Activated T-helper 17 cell treated with anti-CD3 and anti-CD28 coated beads, Interleukin-2, amount 50 U/mL, for 72 hours (primary cell): ENCODE measurements around the gene RNU4-1. TPM values are rescaled to one million over a fixed set of nuclear protein-coding genes. Genes with fewer than 3 reads are reported as not detected.

Experiments used
- ATAC-seq: fragments of 150-1000 bp; cut with Tn5 transposase; replicated peaks from 2 replicates; pipeline ENCODE4 v1.10.0; 2021; ENCODE audit warnings: mild to moderate bottlenecking, moderate library complexity
- H3K27ac Mint-ChIP-seq: one replicate; pipeline ENCODE4 v1.8.0; 2022; ENCODE audit warnings: mixed read lengths
- H3K27me3 Mint-ChIP-seq: one replicate; pipeline ENCODE4 v1.8.0; 2022; ENCODE audit warnings: mixed read lengths
- H3K36me3 Mint-ChIP-seq: one replicate; pipeline ENCODE4 v1.8.0; 2022; ENCODE audit warnings: low read depth, mild to moderate bottlenecking, mixed read lengths
- H3K4me1 Mint-ChIP-seq: one replicate; pipeline ENCODE4 v1.8.0; 2022; ENCODE audit warnings: mixed read lengths
- H3K4me3 Mint-ChIP-seq: one replicate; pipeline ENCODE4 v1.8.0; 2022; ENCODE audit warnings: mild to moderate bottlenecking, mixed read lengths
- H3K9me3 Mint-ChIP-seq: one replicate; pipeline ENCODE4 v1.8.0; 2022; ENCODE audit warnings: mixed read lengths
- total RNA-seq, 2 donors: library from RNA; stranded (reverse); gene quantifications; one replicate each; pipeline ENCODE4 v1.2.3, GENCODE V29; 2022

Gene RNU4-1
- total RNA-seq, 2 donors from 2014 or later, result 2,108 to 2,470 TPM

DNA sequence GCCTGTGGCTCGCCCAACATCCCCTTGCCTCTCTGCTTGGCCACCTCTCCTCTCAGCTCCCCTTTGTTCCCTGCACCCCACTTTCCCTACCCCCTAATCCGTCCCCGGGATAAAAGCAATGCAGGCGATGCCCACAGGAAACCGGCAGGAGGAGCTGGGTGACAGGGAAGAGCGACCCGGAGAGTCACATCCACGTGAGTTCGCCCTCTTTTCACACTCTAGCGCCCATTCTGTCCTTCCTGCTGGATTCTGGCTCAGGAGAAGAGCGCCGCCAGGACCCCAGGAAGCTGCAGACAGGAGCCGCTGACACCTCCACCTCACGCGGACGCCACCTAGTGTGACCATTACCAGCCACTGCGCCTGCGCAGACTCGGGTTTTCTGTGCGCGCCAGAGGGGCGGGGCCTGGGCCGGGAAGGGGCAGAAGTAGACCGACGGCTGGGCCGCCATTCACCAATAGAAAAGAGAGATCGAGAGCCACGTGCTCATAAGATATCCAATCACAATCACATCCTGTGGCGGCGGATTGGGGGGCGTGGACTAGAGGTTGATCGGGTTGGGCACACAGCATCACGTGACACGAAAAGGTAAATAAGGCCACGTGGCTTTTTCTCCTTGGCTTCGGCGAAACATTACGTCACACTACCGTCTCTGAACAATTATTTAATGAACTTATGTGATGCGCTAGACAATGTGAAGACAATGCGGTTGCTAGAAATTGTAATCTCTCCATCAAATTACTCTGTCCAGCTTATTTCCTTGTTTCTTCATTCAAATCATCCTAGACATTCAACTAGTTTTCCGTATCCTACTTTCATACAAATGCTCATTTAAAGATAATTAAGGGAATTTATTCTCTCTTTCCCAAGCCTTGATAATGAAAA is 24.4 kb upstream of the RNU4-1 start:
- Mint-ChIP-seq H3K9me3 (no peaks in the 10 kb centered on the region), H3K36me3 (no peaks in the 10 kb centered on the region), H3K4me1 (peaks cover 12% of the 10 kb centered on the region), H3K27ac (peak overlapping the region; percentile 93), H3K27me3 (no peaks in the 10 kb centered on the region), H3K4me3 (peak overlapping the region; percentile 89)
- ATAC-seq, result peak; percentile 100

DNA sequence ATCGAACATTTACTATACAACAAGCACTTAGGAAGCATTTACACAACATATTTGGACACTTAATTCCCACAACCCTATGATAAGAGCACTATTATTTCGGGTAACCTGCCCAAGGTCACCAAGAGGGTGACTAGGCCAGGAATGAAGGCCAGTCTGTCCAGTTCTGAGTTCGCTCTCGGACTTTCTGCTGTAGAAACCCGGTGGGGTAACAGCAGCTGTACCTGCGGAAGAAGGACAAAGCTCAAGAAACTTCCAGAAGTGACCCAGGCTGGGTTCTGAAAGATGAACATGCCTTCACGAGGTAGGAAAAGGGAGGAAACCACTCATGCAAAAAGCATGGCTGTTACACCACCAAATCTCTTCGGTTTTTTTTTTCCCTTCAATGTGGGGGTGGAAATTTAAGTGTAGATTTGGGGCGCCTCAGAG is 23.8 kb upstream of the RNU4-1 start:
- H3K36me3 Mint-ChIP-seq, result no peaks in the 10 kb centered on the region
- ATAC-seq, result no peak
- H3K27me3 Mint-ChIP-seq, result no peaks in the 10 kb centered on the region
- H3K27ac Mint-ChIP-seq, result peak overlapping the region; percentile 93
- H3K4me3 Mint-ChIP-seq, result peak overlapping the region; percentile 89
- H3K4me1 Mint-ChIP-seq, result peaks cover 12% of the 10 kb centered on the region
- no peaks in the 10 kb centered on the region for H3K9me3 Mint-ChIP-seq

DNA sequence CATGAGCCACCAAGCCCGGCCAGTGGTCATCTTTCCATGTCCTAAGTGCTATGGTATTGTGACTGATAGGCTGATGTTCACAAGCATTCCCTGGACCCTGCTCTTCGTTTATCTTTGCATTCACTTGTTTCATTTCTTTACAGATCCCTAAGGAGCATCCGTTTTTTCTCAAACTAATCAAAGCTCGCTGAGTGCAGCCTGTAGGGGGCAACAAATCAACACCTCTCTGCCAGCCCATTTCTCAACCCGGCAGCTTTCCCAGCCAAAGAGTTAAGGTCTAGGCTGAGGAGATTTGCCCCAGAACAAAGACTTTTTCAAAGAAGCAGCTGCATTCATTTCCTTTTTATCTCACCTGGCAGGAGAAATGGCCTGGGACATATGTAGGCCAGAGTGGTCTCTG is 21.2 kb upstream of the RNU4-1 start:
- peaks cover 12% of the 10 kb centered on the region for H3K4me1 Mint-ChIP-seq
- no peaks in the 10 kb centered on the region for H3K27me3 Mint-ChIP-seq
- no peaks in the 10 kb centered on the region for H3K9me3 Mint-ChIP-seq
- ATAC-seq, result no peak
- no peak overlapping the region for H3K27ac Mint-ChIP-seq
- no peak overlapping the region for H3K4me3 Mint-ChIP-seq
- H3K36me3 Mint-ChIP-seq, result no peaks in the 10 kb centered on the region

DNA sequence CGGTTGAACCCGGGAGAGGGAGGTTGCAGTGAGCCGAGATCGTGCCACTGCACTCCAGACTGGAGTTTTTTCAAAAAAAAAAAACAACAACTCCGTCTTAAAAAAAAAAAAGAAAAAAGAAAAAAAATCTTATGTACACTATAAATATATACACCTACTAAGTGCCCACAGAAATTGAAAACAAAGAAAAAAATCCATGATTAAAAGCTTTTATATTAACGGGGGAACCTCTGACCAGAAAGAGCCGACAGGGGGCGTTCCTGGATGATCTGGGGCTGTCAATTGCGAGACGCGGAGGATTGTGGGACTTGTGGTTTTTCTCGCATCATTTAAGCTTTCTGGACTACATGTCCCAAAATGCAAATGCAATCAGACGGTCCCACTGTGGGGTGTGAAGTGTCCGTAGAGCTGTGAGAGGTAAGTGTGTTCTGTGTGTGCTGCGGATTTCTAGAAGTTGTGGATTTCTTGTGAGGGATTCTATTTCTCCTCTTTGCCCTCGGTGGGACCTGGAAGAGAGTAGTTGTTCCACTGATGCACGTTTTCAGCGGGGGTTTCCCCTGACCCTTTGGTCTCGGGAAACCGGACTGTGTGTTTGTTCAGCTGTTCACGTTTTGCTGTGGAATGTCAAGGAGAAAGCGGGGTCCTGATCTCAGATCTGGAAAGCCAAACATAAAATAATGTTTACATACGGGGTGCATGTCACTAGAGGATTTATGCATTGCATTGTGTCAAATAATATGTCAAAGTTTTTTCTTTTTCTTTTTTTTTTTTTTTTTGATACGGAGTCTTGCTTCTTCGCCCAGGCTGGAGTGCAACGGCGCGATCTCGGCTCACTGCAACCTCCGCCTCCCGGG is 9.2 kb upstream of the RNU4-1 start, which contains the start of gene SIRT4:
TSS of gene SIRT4 (plus strand) at position 360 of the 854 bp plus-strand sequence. CDS start 1,241 bp downstream, outside the sequence.
- H3K4me3 Mint-ChIP-seq, result peak within 1 kb of the TSS; percentile 88
- no peaks in the 10 kb centered on the region for H3K36me3 Mint-ChIP-seq
- peaks cover 6% of the 10 kb centered on the region for H3K4me1 Mint-ChIP-seq
- peak within 1 kb of the TSS; percentile 72 for H3K27ac Mint-ChIP-seq
- peak; percentile 100 for ATAC-seq
- no peaks in the 10 kb centered on the region for H3K9me3 Mint-ChIP-seq
- no peaks in the 10 kb centered on the region for H3K27me3 Mint-ChIP-seq

DNA sequence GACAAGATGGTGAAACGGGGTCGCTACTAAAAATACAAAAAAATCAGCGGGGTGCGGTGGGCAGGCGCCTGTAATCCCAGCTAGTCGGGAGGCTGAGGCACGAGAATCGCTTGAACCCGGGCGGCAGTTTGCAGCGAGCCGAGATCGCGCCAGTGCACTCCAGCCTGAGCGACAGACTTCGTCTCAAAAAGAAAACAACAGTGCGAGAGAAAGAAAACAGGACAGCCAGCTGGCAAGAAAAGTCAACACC is 701 bp downstream of the RNU4-1 start:
- Mint-ChIP-seq H3K36me3 (no peaks in the 10 kb centered on the region), H3K9me3 (no peaks in the 10 kb centered on the region), H3K27ac (no peak overlapping the region), H3K4me3 (no peak overlapping the region), H3K4me1 (no peaks in the 10 kb centered on the region), H3K27me3 (no peaks in the 10 kb centered on the region)
- peak; percentile 4 for ATAC-seq

DNA sequence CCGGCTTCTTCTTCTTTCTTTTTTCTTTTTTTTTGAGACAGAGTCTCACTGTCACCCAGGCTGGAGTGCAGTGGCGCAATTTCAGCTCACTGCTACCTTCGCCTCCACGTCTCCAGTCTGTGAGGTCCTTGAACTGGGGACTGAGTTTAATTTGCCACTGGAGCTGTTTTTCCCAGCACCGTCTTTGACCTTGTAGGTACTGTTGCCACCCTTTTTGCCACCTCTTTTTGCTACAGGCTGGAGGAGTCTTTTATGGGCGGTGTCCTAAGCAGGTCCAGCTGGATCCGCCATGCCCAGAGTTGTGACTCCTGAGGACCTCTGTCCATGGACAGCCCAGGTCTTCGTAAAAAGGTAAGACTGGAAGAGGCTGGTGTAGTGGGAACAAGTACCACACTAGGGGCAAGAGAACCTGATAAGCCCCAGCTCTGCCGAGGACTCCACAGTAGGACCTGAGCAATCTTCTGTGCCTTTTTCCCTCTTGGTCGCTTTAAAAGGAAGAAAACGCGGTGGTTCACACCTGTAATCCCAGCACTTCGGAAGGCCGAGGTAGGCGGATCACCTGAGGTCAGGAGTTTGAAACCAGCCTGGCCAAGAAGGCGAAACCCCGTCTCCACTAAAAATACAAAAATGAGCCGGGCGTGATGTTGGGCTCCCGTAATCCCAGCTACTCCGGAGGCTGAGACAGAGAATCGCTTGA is 2.3 kb downstream of the RNU4-1 start:
- Mint-ChIP-seq H3K36me3 (no peaks in the 10 kb centered on the region), H3K27ac (no peak overlapping the region), H3K4me3 (no peak overlapping the region), H3K9me3 (no peaks in the 10 kb centered on the region), H3K4me1 (no peaks in the 10 kb centered on the region), H3K27me3 (no peaks in the 10 kb centered on the region)
- no peak for ATAC-seq

DNA sequence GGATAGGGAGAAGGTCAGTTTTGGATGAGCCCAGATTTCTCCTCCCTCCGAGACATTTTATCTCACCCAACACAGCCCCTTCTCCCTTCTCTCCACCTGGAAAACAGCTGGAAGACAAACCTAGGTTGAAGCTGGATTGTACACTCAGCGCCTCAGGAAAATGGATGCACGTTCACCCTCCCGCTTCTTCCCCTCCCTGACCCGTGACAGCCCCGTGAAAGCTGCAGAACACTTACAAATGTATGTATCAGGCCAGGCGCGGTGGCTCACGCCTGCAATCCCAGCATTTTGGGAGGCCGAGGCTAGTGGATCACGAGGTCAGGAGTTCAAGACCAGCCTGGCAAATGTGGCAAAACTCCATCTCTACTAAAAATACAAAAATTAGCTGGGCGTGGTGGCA is 5.5 kb downstream of the RNU4-1 start:
- Mint-ChIP-seq H3K9me3 (no peaks in the 10 kb centered on the region), H3K27ac (no peak overlapping the region), H3K4me1 (no peaks in the 10 kb centered on the region), H3K4me3 (no peak overlapping the region), H3K36me3 (no peaks in the 10 kb centered on the region), H3K27me3 (no peaks in the 10 kb centered on the region)
- ATAC-seq, result no peak

DNA sequence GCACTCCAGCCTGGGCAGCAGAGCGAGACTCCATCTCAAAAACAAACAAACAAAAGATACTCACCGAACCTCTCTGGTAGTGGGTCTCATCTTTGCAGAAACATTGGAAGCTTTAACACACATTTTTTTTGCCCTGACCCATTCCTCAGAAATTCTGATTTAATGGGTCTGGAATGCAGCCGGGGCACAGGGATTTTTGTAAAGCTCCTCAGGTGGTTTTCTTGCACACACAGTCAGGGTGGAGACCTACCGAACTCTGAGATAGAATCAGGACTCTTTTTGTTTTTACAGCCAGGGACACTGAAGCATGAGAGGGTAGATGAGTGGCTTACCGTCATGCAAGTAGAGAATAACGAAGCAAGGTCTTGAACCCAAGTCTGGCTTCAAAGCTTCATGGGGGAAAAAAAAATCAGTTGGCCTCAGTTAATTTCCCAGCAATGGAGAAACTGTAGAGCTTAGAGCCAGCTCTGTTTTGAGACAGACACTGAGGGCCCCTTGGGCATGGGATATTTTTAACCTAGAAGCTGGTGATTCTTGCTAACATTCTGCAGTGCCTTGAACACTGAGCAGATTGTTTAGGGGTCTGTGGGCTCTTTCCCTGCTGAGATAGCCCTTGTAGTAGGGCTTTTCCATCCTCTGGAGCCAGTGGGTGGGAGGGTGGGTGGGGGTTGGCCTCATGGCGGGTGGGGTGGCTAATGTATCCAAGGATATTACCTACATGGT is 6.1 kb downstream of the RNU4-1 start:
- Mint-ChIP-seq H3K27ac (no peak overlapping the region), H3K36me3 (no peaks in the 10 kb centered on the region), H3K9me3 (no peaks in the 10 kb centered on the region)

DNA sequence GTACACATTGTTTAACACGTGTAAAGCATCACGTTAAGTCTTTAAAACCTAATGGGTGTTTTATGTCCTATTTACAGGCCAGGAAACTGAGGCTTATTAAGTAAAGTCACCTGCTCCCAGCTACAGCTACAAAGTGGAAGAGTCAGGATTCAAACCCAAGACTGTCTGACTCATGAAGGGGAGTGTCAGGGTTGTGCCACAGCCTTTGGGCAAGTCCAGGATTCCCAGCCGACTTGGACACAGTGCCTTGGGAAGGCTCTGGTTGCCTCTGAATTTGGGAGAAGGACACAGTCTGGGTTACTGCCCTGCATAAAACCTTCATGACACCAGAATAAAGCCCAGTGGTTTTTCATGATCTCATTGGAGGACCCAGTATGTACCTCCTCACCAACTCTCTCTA is 8.7 kb downstream of the RNU4-1 start:
- no peak for ATAC-seq
- H3K4me1 Mint-ChIP-seq, result no peaks in the 10 kb centered on the region
- H3K9me3 Mint-ChIP-seq, result no peaks in the 10 kb centered on the region

More for the DNA sequence above, 6.1 kb downstream of the RNU4-1 start:
- Mint-ChIP-seq H3K27me3 (no peaks in the 10 kb centered on the region), H3K4me3 (no peak overlapping the region), H3K4me1 (no peaks in the 10 kb centered on the region)
- ATAC-seq, result no peak

DNA sequence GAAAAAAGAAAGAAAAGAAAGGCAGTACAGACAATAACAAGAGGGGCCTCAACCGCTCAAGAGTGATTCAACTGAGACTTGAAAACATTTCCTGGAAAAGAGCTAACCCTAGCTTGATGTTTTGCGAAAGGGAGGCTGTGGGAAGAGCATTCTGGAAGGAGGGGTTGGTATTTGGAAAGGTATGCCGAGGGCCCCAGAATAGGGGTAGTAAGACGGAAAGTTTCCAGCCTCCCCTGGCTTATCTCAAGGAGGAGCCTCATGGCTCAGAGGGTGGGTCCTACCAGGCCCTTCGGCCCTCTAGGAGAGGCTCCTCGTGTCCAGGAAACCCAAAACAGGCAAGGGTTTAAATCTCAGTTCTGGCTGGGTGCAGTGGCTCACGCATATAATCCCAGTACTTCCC is 9.7 kb downstream of the RNU4-1 start:
- Mint-ChIP-seq H3K27ac (peak overlapping the region; percentile 15), H3K27me3 (no peaks in the 10 kb centered on the region), H3K36me3 (no peaks in the 10 kb centered on the region), H3K4me3 (no peak overlapping the region), H3K4me1 (no peaks in the 10 kb centered on the region), H3K9me3 (no peaks in the 10 kb centered on the region)
- no peak for ATAC-seq

More for the DNA sequence above, 8.7 kb downstream of the RNU4-1 start:
- Mint-ChIP-seq H3K27me3 (no peaks in the 10 kb centered on the region), H3K27ac (no peak overlapping the region), H3K36me3 (no peaks in the 10 kb centered on the region), H3K4me3 (no peak overlapping the region)

DNA sequence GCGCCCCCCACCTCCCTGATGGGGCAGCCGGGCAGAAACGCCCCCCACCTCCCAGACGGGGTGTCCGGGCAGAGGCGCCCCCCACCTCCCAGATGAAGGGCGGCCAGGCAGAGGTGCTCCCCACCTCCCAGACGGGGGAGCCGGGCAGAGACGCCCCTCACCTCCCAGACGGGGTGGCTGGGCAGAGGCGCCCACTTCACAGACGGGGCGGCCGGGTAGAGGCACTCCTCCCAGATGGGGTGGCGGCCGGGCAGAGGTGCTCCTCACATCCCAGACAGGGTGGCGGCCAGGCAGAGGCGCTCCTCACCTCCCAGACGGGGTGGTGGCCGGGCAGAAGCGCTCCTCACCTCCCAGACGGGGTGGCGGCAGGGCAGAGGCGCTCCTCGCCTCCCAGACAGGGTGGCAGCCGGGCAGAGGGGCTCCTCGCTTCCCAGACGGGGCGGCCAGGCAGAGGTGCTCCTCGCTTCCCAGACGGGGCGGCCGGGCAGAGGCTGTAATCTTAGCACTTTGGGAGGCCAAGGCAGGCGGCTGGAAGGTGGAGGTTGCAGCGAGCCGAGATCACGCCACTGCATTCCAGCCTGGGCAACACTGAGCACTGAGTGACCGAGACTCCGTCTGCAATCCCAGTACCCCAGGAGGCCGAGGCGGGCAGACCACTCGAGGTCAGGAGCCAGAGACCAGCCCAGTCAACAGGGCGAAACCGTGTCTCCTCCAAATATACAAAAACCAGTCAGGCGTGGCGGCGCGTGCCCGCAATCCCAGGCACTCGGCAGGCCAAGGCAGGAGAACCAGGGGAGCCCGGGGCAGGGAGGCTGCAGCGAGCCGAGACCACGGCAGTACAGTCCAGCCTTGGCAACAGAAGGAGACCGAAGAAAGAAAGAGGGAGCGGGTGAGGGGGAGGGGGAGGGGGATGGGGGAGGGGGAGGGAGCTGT is 14.6 kb downstream of the RNU4-1 start:
- no peak for ATAC-seq
- Mint-ChIP-seq H3K36me3 (no peaks in the 10 kb centered on the region), H3K9me3 (no peaks in the 10 kb centered on the region), H3K27me3 (no peaks in the 10 kb centered on the region), H3K4me1 (no peaks in the 10 kb centered on the region), H3K4me3 (no peak overlapping the region), H3K27ac (no peak overlapping the region)

DNA sequence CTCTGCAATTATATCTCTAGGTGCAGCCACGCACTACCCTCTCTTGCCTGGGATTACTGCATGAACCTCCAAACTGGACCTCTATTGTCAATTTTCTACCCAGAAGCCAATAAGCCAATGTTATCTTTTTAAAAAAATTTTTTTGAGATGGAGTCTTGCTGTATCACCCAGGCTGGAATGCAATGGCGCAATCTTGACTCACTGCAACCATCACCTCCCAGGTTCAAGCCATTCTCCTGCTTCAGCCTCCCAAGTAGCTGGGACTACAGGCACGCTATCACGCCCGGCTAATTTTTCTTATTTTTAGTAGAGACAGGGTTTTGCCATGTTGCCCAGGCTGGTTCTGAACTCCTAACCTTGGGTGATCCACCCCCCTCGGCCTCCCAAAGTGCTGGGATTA is 16.3 kb downstream of the RNU4-1 start:
- ATAC-seq, result no peak
- H3K4me1 Mint-ChIP-seq, result no peaks in the 10 kb centered on the region

DNA sequence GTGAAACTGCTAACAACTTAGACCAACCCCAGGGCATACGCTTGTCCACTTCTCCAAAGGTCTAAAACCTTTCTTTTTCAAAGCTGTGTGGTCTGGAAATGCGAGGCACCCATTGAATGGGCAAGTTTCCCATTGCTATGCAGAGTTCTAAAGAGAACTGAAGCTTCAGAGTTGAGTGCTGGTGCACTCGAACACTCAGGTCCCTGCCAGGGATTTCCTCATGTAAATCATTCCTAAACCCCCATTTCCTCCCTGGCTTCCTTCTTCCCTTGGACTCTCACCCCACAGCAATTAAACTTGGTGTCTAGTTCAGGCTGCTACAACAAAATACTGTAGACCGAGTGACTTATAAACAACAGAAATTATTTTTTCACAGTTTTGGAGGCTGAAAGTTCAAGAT is 25.3 kb downstream of the RNU4-1 start:
- peaks cover 14% of the 10 kb centered on the region for H3K36me3 Mint-ChIP-seq
- no peak overlapping the region for H3K27ac Mint-ChIP-seq
- no peaks in the 10 kb centered on the region for H3K9me3 Mint-ChIP-seq
- no peak overlapping the region for H3K4me3 Mint-ChIP-seq
- H3K27me3 Mint-ChIP-seq, result no peaks in the 10 kb centered on the region
- ATAC-seq, result no peak
- peaks cover 12% of the 10 kb centered on the region for H3K4me1 Mint-ChIP-seq

More for the DNA sequence above, 16.3 kb downstream of the RNU4-1 start:
- Mint-ChIP-seq H3K27me3 (no peaks in the 10 kb centered on the region), H3K9me3 (no peaks in the 10 kb centered on the region), H3K4me3 (no peak overlapping the region), H3K36me3 (no peaks in the 10 kb centered on the region), H3K27ac (no peak overlapping the region)
